ENCODE data around the gene ADAMTS10.

DNA sequence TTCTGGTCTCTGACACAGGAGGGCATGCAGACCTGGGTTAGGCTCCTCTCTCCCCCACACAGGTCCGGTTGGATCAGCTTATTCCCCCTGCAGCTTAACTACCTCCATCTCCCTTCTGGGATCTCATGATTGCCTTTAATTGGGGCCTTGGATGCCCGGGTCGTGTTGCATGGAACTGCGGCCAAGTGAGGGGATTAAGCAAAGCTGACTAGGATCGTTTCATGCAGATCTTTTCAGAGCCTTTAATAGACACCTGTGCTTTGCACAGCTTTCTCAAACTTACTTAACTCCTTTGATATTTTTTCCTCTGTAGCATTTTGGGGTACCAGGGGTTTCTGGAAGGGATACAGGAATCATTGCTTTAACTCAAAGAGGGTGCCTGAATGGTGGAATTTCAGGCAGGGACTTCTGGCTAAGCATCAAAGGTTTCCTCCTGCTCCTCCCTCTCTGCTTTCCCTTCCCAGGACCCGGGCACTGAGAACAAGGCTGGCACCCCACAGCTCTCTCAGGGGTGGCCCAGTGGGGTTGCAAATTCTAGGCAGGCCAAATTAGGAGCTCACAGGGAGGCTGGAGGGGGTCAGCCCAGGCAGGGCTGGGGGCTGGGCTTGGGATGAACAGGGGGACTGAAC is 20.4 kb upstream of the ADAMTS10 start:
- TF ChIP-seq, protein P1, sequence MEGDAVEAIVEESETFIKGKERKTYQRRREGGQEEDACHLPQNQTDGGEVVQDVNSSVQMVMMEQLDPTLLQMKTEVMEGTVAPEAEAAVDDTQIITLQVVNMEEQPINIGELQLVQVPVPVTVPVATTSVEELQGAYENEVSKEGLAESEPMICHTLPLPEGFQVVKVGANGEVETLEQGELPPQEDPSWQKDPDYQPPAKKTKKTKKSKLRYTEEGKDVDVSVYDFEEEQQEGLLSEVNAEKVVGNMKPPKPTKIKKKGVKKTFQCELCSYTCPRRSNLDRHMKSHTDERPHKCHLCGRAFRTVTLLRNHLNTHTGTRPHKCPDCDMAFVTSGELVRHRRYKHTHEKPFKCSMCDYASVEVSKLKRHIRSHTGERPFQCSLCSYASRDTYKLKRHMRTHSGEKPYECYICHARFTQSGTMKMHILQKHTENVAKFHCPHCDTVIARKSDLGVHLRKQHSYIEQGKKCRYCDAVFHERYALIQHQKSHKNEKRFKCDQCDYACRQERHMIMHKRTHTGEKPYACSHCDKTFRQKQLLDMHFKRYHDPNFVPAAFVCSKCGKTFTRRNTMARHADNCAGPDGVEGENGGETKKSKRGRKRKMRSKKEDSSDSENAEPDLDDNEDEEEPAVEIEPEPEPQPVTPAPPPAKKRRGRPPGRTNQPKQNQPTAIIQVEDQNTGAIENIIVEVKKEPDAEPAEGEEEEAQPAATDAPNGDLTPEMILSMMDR (IDR thresholded peaks at IDR 0.05) = no peak
- TF ChIP-seq POLR2A (IDR thresholded peaks at IDR 0.05) = no peak

All from heart left ventricle (tissue), 13 donors.